Adrenal gland (tissue), 12 donors: ENCODE measurements around the gene IFITM5. TPM values are rescaled to one million over a fixed set of nuclear protein-coding genes. Genes with fewer than 3 reads are reported as not detected.
"Not testable (repeated sequence)": the region's sequence is repeated elsewhere in the genome, so short reads cannot be mapped to it uniquely, and the experiment has no call there.

Experiments
- DNase-seq, 7 donors: peaks; one replicate each; pipeline ENCODE4 v3.0.0-alpha.2; 2019 to 2020
- H3K27ac ChIP-seq, 5 donors: fragments of 200-600 bp; sonication (generic) in 4 of 5; 1 replicate in 3 of 5; 2 replicates in 2 of 5; pipeline versions ENCODE4 v1.5.1 to v1.8.0; 2016 to 2020; ENCODE audit warnings: mild to moderate bottlenecking in 1 of 5
- H3K27me3 ChIP-seq: fragments of 200-600 bp; 2 replicates; pipeline ENCODE4 v1.8.0; 2021
- H3K36me3 ChIP-seq, 2 donors: fragments of 200-600 bp; replicated peaks in 1 of 2; 1 replicate in 1 of 2; 2 replicates in 1 of 2; pipeline versions ENCODE4 v1.5.1 to v1.8.0; 2018 to 2022
- H3K4me1 ChIP-seq, 2 donors: fragments of 200-600 bp; replicated peaks in 1 of 2; 1 replicate in 1 of 2; 2 replicates in 1 of 2; pipeline versions ENCODE4 v1.5.1 to v1.8.0; 2018 to 2021
- H3K4me3 ChIP-seq, 4 donors: fragments of 200-600 bp; sonication (generic) in 3 of 4; one replicate each; pipeline ENCODE4 v1.5.1; 2016 to 2018
- H3K9me3 ChIP-seq, 3 donors: fragments of 200-600 bp; sonication (generic) in 1 of 3; replicated peaks in 1 of 3; 1 replicate in 2 of 3; 2 replicates in 1 of 3; pipeline versions ENCODE4 v1.5.1 to v1.8.0; 2016 to 2021
- CTCF ChIP-seq, 6 experiments: fragments of 450-650 bp in 4 of 6; fragments of 200-600 bp in 2 of 6; sonication (generic) in 1 of 6; IDR thresholded peaks; 1 replicate in 5 of 6; 2 replicates in 1 of 6; pipeline versions ENCODE4 v1.5.1 to v1.8.0; 2016 to 2021; ENCODE audit warnings: antibody characterized with exemption in 6 of 6, mild to moderate bottlenecking in 2 of 6, moderate library complexity in 1 of 6
- POLR2A ChIP-seq, 2 donors: fragments of 450-650 bp; IDR thresholded peaks; one replicate each; pipeline ENCODE4 v1.6.1; 2017; ENCODE audit warnings: antibody characterized with exemption in 2 of 2, mild to moderate bottlenecking in 2 of 2, moderate library complexity in 1 of 2
- WGBS, 4 donors: extraction: QIAGEN DNeasy Blood & Tissue Kit in 2 of 4; methylation state at CpG; one replicate each; pipeline versions ENCODE4 v1.1.5 to v1.1.7; 2013 to 2017; 5-methylcytosine and 5-hydroxymethylcytosine counted together
- intact Hi-C, 2 donors: fragments of 100-400 bp; cut with DNase I; formaldehyde crosslinking; loops; one replicate each; pipeline versions ENCODE4 v1.14.1 to v1.15.0; 2022 to 2023
- polyA plus RNA-seq, 3 donors: library from polyadenylated mRNA; stranded (reverse); fragments of 200-250 nt in 2 of 3; fragments of 350-450 nt in 1 of 3; fragmentation: Illumina TruSeq in 1 of 3; extraction: RNeasy Lipid Tissue Mini Kit (QIAGEN cat#74804) in 1 of 3; gene quantifications; one replicate each; pipeline ENCODE4 v1.2.3, GENCODE V29; 2013 to 2014
- total RNA-seq, 9 donors: library from RNA; depleted of rRNA in 4 of 9; stranded (reverse); fragments of >200 nt in 4 of 9; fragments of 120-200 nt in 1 of 9; fragmentation: NEBNext Ultra II Directional in 1 of 9; extraction: Animal tissue kit (Norgen Biotek cat#: 25700) in 1 of 9; gene quantifications; one replicate each; pipeline versions ENCODE4 v1.1.0 to v1.2.4, GENCODE V29; 2013 to 2023
- donor health status: healthy with polysubstance abuse.
- donor health status: Bipolar disorder and iron deficiency.
- donor health status: DM: yes; HTN: yes; CAD: no.
- donor health status: DM: no; HTN: no; CAD: no.
- donor health status: DM: no; HTN: no; CAD: no.
- donor health status: DM: yes; HTN: yes; CAD: no.

The IFITM5 gene
- total and polyA plus RNA-seq, 12 donors, result not detected

- no peaks in the 10 kb centered on the region for H3K4me1 ChIP-seq
- H3K36me3 ChIP-seq, result no peaks in the 10 kb centered on the region
- no peaks in the 10 kb centered on the region for H3K9me3 ChIP-seq
- TF ChIP-seq CTCF (IDR thresholded peaks at IDR 0.05) (no peak), POLR2A (IDR thresholded peaks at IDR 0.05) (no peak)
- 22 to 74% (median 36%) methylated on average over 3 to 14 of the region's 14 CpGs for WGBS, 4 donors
- H3K27ac ChIP-seq, result peak overlapping the region in 1 of 5 donors; percentile 57
- DNase-seq, result peak in 1 of 7 donors; percentile 9
- peak overlapping the region in 1 of 4 donors; percentile 85 for H3K4me3 ChIP-seq
- H3K27me3 ChIP-seq, result no peaks in the 10 kb centered on the region
- intact Hi-C loops, result no loop called here
These were observed 10.0 kb downstream of the IFITM5 start for GRCh38 chr11:289398-289711.

- Histone ChIP-seq H3K27ac (peak within 1 kb of the TSS in 1 of 5 donors; percentile 57), H3K4me1 (no peaks in the 10 kb centered on the region), H3K27me3 (no peaks in the 10 kb centered on the region), H3K4me3 (peak within 1 kb of the TSS in 2 of 4 donors; percentile 34 to 85), H3K36me3 (no peaks in the 10 kb centered on the region), H3K9me3 (no peaks in the 10 kb centered on the region)
- no peak for TF ChIP-seq POLR2A (IDR thresholded peaks at IDR 0.05)
- no peak for TF ChIP-seq CTCF (IDR thresholded peaks at IDR 0.05)
- intact Hi-C loops, result no loop called here
- DNase-seq, result peak in 5 of 7 donors; percentile 50 to 64 (median 57)
- 1% methylated on average over 100 to 105 of the region's 112 CpGs; no CpG with 5 or more reads in 2 of the 4 donors for WGBS, 4 donors
These were observed 10.6 kb downstream of the IFITM5 start, which contains the start of gene PGGHG for GRCh38 chr11:288478-289397. PGGHG (plus strand) TSS chr11:289126; CDS start chr11:289817, 691 bp downstream.

GRCh38 chr11:287821-288477 lies 11.4 kb downstream of the IFITM5 start:
- TF ChIP-seq CTCF (IDR thresholded peaks at IDR 0.05) (no peak), POLR2A (IDR thresholded peaks at IDR 0.05) (no peak)
- no peaks in the 10 kb centered on the region for H3K4me1 ChIP-seq
- peak in 2 of 7 donors; percentile 9 to 16 for DNase-seq
- peaks cover under 1% of the 10 kb centered on the region for H3K27me3 ChIP-seq
- H3K9me3 ChIP-seq, result no peaks in the 10 kb centered on the region
- no peak overlapping the region for H3K27ac ChIP-seq
- H3K4me3 ChIP-seq, result peak overlapping the region in 2 of 4 donors; percentile 34 to 85
- intact Hi-C loops, result no loop called here
- no peaks in the 10 kb centered on the region for H3K36me3 ChIP-seq
- WGBS, 4 donors, result 25 to 49% (median 32%) methylated on average over 19 to 41 of the region's 41 CpGs

GRCh38 chr11:286977-287820 lies 12.1 kb downstream of the IFITM5 start:
- 82 to 88% (median 83%) methylated on average over 22 to 27 of the region's 27 CpGs for WGBS, 4 donors
- H3K36me3 ChIP-seq, H3K27ac ChIP-seq, H3K9me3 ChIP-seq, H3K27me3 ChIP-seq, intact Hi-C loops, H3K4me1 ChIP-seq, H3K4me3 ChIP-seq: not testable (repeated sequence)
- peak in 3 of 7 donors; percentile 2 to 16 (median 11) for DNase-seq
